ENCODE results near the gene MYL3. TPM values are rescaled to one million over a fixed set of nuclear protein-coding genes. Genes with fewer than 3 reads are reported as not detected.

The MYL3 gene
- total and polyA plus RNA-seq, 2 experiments from 2014 or later: 2,390 to 3,027 TPM

DNA sequence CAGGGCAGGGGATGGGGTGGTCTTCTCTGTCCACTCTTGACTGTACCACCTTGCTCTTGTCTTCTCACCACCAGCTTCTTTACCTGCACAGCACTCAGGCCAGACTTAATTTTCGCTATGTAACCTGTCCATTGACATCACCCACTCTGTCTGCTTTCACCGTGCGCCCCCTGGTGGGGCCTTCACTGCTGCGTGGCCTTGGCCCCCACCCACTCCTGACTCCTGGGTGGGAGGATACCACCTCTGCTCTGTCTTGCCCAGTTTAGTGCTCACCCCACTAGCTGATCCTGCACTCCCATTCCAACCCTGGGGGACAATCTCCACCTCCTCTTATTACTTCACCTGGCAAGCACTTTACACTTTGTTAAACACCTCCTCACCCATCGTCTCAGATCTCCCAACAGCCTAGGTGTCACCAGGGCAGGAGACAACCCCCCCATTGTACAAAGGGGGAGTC is 32.0 kb upstream of the MYL3 start:
- H3K27ac ChIP-seq: no peak overlapping the region
- TF ChIP-seq, protein P1, sequence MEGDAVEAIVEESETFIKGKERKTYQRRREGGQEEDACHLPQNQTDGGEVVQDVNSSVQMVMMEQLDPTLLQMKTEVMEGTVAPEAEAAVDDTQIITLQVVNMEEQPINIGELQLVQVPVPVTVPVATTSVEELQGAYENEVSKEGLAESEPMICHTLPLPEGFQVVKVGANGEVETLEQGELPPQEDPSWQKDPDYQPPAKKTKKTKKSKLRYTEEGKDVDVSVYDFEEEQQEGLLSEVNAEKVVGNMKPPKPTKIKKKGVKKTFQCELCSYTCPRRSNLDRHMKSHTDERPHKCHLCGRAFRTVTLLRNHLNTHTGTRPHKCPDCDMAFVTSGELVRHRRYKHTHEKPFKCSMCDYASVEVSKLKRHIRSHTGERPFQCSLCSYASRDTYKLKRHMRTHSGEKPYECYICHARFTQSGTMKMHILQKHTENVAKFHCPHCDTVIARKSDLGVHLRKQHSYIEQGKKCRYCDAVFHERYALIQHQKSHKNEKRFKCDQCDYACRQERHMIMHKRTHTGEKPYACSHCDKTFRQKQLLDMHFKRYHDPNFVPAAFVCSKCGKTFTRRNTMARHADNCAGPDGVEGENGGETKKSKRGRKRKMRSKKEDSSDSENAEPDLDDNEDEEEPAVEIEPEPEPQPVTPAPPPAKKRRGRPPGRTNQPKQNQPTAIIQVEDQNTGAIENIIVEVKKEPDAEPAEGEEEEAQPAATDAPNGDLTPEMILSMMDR (IDR thresholded peaks at IDR 0.05; ENCODE audit: low read depth, low read length): peak; percentile 92
- DNase-seq (ENCODE audit: low read depth in 1 of 2, low spot score in 1 of 2): peak; percentile 65 to 67
- peaks cover 31% of the 10 kb centered on the region for H3K4me1 ChIP-seq (ENCODE audit: low read depth)
- H3K27me3 ChIP-seq: no peaks in the 10 kb centered on the region
- H3K4me3 ChIP-seq: no peak overlapping the region
- H3K36me3 ChIP-seq: no peaks in the 10 kb centered on the region
- H3K9me3 ChIP-seq (ENCODE audit: low read depth): no peaks in the 10 kb centered on the region

GRCh38 chr3:46894256-46894655 is 31.0 kb upstream of the MYL3 start:
- no peak for DNase-seq (ENCODE audit: low read depth in 1 of 2, low spot score in 1 of 2)
- TF ChIP-seq, protein P1 (IDR thresholded peaks at IDR 0.05; ENCODE audit: low read depth, low read length): no peak
- Histone ChIP-seq H3K27ac (no peak overlapping the region), H3K36me3 (no peaks in the 10 kb centered on the region), H3K4me1 (ENCODE audit: low read depth) (peaks cover 41% of the 10 kb centered on the region), H3K4me3 (no peak overlapping the region), H3K9me3 (ENCODE audit: low read depth) (no peaks in the 10 kb centered on the region), H3K27me3 (no peaks in the 10 kb centered on the region)

DNA sequence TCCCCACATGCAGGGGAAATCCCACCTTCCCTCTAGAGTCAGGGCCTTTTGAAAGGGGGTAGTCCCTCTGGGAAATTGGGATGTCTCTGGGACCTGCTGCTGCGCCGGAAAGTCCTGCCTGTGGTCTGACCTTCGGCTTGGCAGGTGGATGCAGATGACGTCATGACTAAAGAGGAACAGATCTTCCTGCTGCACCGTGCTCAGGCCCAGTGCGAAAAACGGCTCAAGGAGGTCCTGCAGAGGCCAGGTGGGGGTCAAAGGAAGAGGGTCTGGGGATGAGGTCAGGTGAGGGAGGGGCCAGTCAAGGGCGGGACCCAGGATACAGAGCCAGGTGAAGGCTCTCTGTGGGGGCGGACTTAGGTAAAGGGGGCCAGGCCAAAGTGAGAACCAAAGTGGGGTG is 30.5 kb upstream of the MYL3 start:
- no peaks in the 10 kb centered on the region for H3K9me3 ChIP-seq (ENCODE audit: low read depth)
- no peaks in the 10 kb centered on the region for H3K36me3 ChIP-seq
- H3K4me3 ChIP-seq: no peak overlapping the region
- H3K27ac ChIP-seq: no peak overlapping the region
- no peak for DNase-seq (ENCODE audit: low read depth in 1 of 2, low spot score in 1 of 2)
- peaks cover 46% of the 10 kb centered on the region for H3K4me1 ChIP-seq (ENCODE audit: low read depth)
- TF ChIP-seq, protein P1 (IDR thresholded peaks at IDR 0.05; ENCODE audit: low read depth, low read length): no peak
- H3K27me3 ChIP-seq: no peaks in the 10 kb centered on the region

- Histone ChIP-seq H3K36me3 (no peaks in the 10 kb centered on the region), H3K27ac (peak overlapping the region; percentile 68), H3K9me3 (ENCODE audit: low read depth) (no peaks in the 10 kb centered on the region), H3K27me3 (no peaks in the 10 kb centered on the region), H3K4me3 (no peak overlapping the region), H3K4me1 (ENCODE audit: low read depth) (peaks cover 51% of the 10 kb centered on the region)
- TF ChIP-seq, protein P1 (IDR thresholded peaks at IDR 0.05; ENCODE audit: low read depth, low read length): no peak
- peak in 1 of 2 donors; percentile 31 for DNase-seq (ENCODE audit: low read depth in 1 of 2, low spot score in 1 of 2)
These were observed 30.0 kb upstream of the MYL3 start for GRCh38 chr3:46893146-46893748.

DNA sequence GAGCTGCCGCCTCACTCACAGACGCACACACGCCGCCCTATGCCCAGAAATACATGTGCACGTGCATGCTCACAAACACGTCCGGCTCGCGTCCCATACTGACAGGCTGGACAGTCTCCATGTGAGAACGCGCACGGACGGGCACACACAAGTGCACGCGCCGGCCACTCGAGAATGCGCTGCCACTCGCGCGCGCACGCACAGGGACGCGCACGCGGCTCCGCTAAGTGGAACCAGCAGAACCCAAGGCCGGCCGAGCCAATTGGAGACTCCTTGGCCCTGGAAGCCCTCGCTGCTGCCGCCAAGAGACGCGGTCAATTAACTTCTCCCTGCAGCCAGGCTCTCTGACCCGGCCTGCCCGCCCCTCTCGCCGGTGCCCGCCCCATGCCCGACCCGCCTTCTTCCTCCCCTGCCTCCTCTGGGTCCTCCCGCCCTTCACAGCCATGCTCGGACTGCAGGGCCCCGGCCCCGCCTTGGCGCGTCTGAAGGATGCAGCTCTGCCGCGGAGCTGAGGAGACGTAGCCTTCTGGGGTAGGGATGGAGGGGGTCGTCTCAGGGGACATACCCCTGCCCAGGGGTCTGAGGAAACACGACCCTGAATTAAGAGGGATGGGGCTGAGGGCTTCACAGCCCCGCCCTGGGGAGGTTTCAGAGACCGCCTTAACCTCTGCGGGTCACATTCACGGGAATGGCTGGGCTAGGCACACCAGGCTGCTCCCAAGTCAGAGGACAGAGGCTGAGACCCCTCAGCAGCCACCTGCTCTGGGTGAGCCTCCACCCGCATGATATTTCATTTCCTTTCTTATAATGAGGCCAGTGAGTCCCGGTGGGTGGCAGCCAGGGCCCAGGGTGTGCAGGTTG is 29.3 kb upstream of the MYL3 start:
- TF ChIP-seq, protein P1 (IDR thresholded peaks at IDR 0.05; ENCODE audit: low read depth, low read length): no peak
- H3K4me1 ChIP-seq (ENCODE audit: low read depth): peaks cover 55% of the 10 kb centered on the region
- H3K4me3 ChIP-seq: peak overlapping the region; percentile 2
- DNase-seq (ENCODE audit: low read depth in 1 of 2, low spot score in 1 of 2): peak; percentile 80 to 94
- H3K27me3 ChIP-seq: no peaks in the 10 kb centered on the region
- no peaks in the 10 kb centered on the region for H3K9me3 ChIP-seq (ENCODE audit: low read depth)
- H3K36me3 ChIP-seq: no peaks in the 10 kb centered on the region
- H3K27ac ChIP-seq: peak overlapping the region; percentile 68

Measured in cardiac muscle cell (in vitro differentiated cells and primary cell).